ENCODE data around the gene AFAP1L2. TPM values are rescaled to one million over a fixed set of nuclear protein-coding genes. Genes with fewer than 3 reads are reported as not detected.

AFAP1L2 gene
- polyA plus RNA-seq, 6 donors from 2014 or later, result 1.9 to 4.3 (median 3.3) TPM; not detected in 1

- Mint-ChIP-seq H3K4me3 (peak overlapping the region in 1 of 8 donors; percentile 8), H3K27me3 (peaks cover 5 to 33% (median 5%) of the 10 kb centered on the region in 3 donors), H3K27ac (peak overlapping the region in 1 of 6 donors; percentile 27)
Measured at GRCh38 chr10:114274616-114275453, 129.5 kb downstream of the AFAP1L2 start.

DNA sequence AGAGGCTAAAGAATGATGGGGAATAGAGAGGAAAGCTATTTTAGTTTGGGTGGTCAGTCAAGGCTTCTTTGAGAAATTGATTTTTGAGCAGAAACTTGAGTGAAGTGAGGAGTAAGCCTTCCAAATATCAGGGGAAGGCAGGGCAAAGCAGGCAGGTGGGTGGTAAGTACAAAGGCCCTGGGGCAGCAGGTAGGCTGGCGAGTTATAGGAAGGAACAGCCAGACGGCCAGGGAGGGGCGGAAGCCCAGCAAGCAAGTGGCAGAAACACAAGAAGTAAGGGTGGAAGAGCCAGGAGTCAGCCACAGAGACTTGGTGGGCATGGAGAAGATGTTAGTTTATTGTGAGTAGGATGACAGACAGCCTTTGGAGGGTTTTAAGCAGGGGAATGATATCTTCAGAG lies 130.4 kb downstream of the AFAP1L2 start:
- H3K27me3 Mint-ChIP-seq, result peaks cover 5 to 33% (median 5%) of the 10 kb centered on the region in 3 donors
- ATAC-seq (ENCODE audit: low read depth in 2 of 2), result no peak
- no peak for DNase-seq
- peaks cover 0 to 3% (median 0%) of the 10 kb centered on the region in 7 donors for H3K9me3 Mint-ChIP-seq
- H3K4me1 Mint-ChIP-seq, result no peaks in the 10 kb centered on the region
- H3K27ac Mint-ChIP-seq, result no peak overlapping the region
- no peaks in the 10 kb centered on the region for H3K36me3 Mint-ChIP-seq
- H3K4me3 Mint-ChIP-seq, result no peak overlapping the region

More at GRCh38 chr10:114274616-114275453, 129.5 kb downstream of the AFAP1L2 start:
- ATAC-seq (ENCODE audit: low read depth in 2 of 2), result no peak
- no peaks in the 10 kb centered on the region for H3K4me1 Mint-ChIP-seq
- DNase-seq, result no peak
- H3K36me3 Mint-ChIP-seq, result no peaks in the 10 kb centered on the region
- peaks cover 0 to 3% (median 0%) of the 10 kb centered on the region in 7 donors for H3K9me3 Mint-ChIP-seq

- ATAC-seq (ENCODE audit: low read depth in 2 of 2) (no peak), DNase-seq (no peak)
- no peak overlapping the region for H3K4me3 Mint-ChIP-seq
- H3K9me3 Mint-ChIP-seq, result peaks cover 0 to 3% (median 0%) of the 10 kb centered on the region in 7 donors
- no peaks in the 10 kb centered on the region for H3K4me1 Mint-ChIP-seq
- H3K36me3 Mint-ChIP-seq, result no peaks in the 10 kb centered on the region
- H3K27ac Mint-ChIP-seq, result no peak overlapping the region
- peaks cover 5 to 32% (median 5%) of the 10 kb centered on the region in 3 donors for H3K27me3 Mint-ChIP-seq
Measured at GRCh38 chr10:114272696-114273095, 131.6 kb downstream of the AFAP1L2 start.

- no peak for DNase-seq
- Mint-ChIP-seq H3K4me3 (no peak overlapping the region), H3K9me3 (peaks cover 0 to 3% (median 0%) of the 10 kb centered on the region in 7 donors), H3K27me3 (peaks cover 5 to 25% (median 5%) of the 10 kb centered on the region in 3 donors), H3K27ac (no peak overlapping the region), H3K4me1 (no peaks in the 10 kb centered on the region), H3K36me3 (no peaks in the 10 kb centered on the region)
- no peak for ATAC-seq (ENCODE audit: low read depth in 2 of 2)
Measured at GRCh38 chr10:114271779-114272167, 132.5 kb downstream of the AFAP1L2 start.

DNA sequence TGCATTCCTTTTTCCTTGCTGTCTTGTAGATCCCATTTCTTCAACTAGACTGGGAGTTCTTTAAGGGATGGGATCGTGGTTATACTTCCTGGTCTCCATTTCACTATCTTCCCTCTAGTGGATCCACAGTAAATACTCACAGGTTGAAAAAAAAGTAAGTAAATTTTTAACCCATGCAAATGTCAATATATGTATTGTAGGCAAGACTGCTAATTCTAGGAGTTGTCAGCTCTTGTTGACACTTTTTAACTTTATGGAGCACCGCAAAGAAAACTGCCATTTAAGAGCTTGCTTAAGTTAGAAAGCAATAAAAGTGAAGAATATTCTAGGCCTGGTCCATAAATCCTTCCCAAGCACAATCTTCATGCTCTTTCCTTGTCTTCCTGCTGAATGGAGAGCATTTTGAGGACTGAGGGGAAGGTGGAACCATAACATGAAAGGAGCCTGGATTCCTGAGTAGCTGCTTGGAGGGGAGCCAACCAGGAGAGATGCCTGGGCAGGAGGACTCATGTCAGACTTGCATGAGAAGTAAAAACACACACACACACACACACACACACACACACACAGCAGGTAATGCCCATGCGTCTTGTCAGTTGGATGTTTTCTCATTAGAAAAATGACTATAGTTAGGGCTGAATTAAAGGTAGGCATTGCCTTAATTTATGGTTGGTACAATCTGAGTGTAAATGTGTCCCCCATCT lies 133.1 kb downstream of the AFAP1L2 start:
- Mint-ChIP-seq H3K27ac (peak overlapping the region in 1 of 6 donors; percentile 7), H3K4me1 (no peaks in the 10 kb centered on the region), H3K27me3 (peaks cover 5 to 25% (median 5%) of the 10 kb centered on the region in 3 donors), H3K36me3 (no peaks in the 10 kb centered on the region), H3K9me3 (peaks cover 0 to 3% (median 0%) of the 10 kb centered on the region in 7 donors), H3K4me3 (no peak overlapping the region)
- ATAC-seq (ENCODE audit: low read depth in 2 of 2) (no peak), DNase-seq (no peak)

- Mint-ChIP-seq H3K36me3 (no peaks in the 10 kb centered on the region), H3K27ac (no peak overlapping the region), H3K9me3 (no peaks in the 10 kb centered on the region), H3K27me3 (peaks cover 0 to 8% (median 0%) of the 10 kb centered on the region in 3 donors), H3K4me1 (no peaks in the 10 kb centered on the region), H3K4me3 (no peak overlapping the region)
- DNase-seq (no peak), ATAC-seq (ENCODE audit: low read depth in 2 of 2) (no peak)
Measured at GRCh38 chr10:114266521-114266920, 137.8 kb downstream of the AFAP1L2 start.

DNA sequence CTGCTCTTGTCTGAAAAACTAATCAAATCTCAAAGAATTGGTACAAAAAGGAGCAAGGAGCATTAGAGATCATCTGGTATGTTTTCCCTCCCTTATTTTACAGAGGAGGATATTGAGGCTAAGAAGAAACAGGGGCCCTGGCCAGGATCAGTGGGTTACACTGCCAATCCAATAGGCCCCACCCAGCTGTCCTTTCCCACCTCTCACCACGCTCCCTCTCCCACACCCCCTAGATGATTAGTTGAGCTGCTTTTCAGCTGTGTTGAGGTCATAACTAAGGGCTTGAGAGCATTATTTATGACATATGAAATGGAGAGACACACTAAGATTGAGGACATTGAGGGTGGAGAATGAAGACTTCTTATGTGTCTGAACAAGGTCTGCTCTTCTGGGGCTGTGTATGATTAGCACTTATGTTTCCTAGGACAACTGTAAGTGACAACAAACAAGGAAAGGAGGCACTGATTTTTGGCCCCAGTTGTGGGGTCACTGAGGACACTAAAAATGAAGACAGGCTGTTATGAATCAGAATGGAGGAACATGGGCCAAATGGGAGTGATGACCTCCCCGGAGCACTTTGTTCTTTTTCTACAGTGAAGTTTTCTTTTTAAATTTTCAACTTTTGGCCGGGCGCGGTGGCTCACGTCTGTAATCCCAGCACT lies 138.8 kb downstream of the AFAP1L2 start:
- ATAC-seq (ENCODE audit: low read depth in 2 of 2), result no peak
- H3K27ac Mint-ChIP-seq, result no peak overlapping the region
- no peaks in the 10 kb centered on the region for H3K27me3 Mint-ChIP-seq
- no peak for DNase-seq
- no peak overlapping the region for H3K4me3 Mint-ChIP-seq
- no peaks in the 10 kb centered on the region for H3K9me3 Mint-ChIP-seq
- H3K4me1 Mint-ChIP-seq, result no peaks in the 10 kb centered on the region
- H3K36me3 Mint-ChIP-seq, result no peaks in the 10 kb centered on the region

DNA sequence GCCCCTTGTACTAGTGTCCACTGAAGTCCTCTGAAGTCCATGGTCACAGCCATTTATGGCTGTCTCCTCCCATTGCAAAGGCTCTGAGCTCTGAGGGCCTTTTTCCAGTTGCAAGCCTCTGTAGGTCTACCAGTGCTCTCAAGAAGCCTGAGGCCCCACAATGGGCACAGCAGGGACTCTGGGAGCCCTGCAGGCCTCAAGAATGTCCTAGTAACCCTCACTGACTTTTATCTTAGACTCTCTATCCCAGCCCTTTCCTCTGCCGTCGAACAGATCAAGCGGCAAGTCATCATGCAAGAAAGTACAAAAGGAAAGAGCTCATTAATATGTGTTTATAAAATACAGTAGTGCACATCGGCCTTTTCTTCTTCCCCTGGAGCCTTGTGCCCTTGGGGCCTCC lies 141.8 kb downstream of the AFAP1L2 start:
- no peaks in the 10 kb centered on the region for H3K9me3 Mint-ChIP-seq
- no peak overlapping the region for H3K27ac Mint-ChIP-seq
- ATAC-seq (ENCODE audit: low read depth in 2 of 2) (no peak), DNase-seq (no peak)
- H3K36me3 Mint-ChIP-seq, result no peaks in the 10 kb centered on the region
- H3K4me1 Mint-ChIP-seq, result no peaks in the 10 kb centered on the region
- H3K4me3 Mint-ChIP-seq, result no peak overlapping the region
- no peaks in the 10 kb centered on the region for H3K27me3 Mint-ChIP-seq

GRCh38 chr10:114261076-114261475 lies 143.2 kb downstream of the AFAP1L2 start:
- no peak overlapping the region for H3K27ac Mint-ChIP-seq
- DNase-seq (no peak), ATAC-seq (ENCODE audit: low read depth in 2 of 2) (no peak)
- no peaks in the 10 kb centered on the region for H3K9me3 Mint-ChIP-seq
- H3K4me3 Mint-ChIP-seq, result no peak overlapping the region
- no peaks in the 10 kb centered on the region for H3K4me1 Mint-ChIP-seq
- H3K36me3 Mint-ChIP-seq, result no peaks in the 10 kb centered on the region
- H3K27me3 Mint-ChIP-seq, result no peaks in the 10 kb centered on the region

- Mint-ChIP-seq H3K9me3 (no peaks in the 10 kb centered on the region), H3K27me3 (no peaks in the 10 kb centered on the region), H3K27ac (peak overlapping the region in 1 of 6 donors; percentile 42), H3K4me3 (no peak overlapping the region), H3K36me3 (no peaks in the 10 kb centered on the region), H3K4me1 (peaks cover 0 to 7% (median 6%) of the 10 kb centered on the region in 3 donors)
- DNase-seq (no peak), ATAC-seq (ENCODE audit: low read depth in 2 of 2) (no peak)
Measured at GRCh38 chr10:114260366-114260765, 143.9 kb downstream of the AFAP1L2 start.

DNA sequence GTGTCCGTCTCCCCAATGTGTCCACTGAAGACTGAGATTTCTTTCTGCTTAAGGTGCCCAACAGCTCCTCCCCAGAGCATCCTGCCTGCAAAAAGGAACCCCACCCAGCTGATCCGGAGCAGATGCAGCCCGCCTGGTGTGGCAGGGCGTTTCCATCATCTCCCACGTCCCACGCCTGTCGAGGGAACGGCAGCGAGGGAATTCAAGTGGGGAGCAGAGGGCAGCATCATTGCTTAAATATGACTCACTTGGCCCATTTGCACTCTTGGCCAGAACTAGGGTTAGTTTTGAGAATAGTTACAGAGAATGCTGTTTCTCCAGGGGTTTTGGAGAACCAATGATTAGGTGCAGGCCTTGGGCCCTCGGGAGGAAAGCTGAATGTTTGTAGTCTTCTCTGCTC lies 144.5 kb downstream of the AFAP1L2 start:
- H3K27ac Mint-ChIP-seq, result no peak overlapping the region
- no peak for ATAC-seq (ENCODE audit: low read depth in 2 of 2)
- H3K4me1 Mint-ChIP-seq, result peaks cover 0 to 12% (median 10%) of the 10 kb centered on the region in 3 donors
- no peaks in the 10 kb centered on the region for H3K27me3 Mint-ChIP-seq
- no peak for DNase-seq
- H3K36me3 Mint-ChIP-seq, result no peaks in the 10 kb centered on the region
- H3K4me3 Mint-ChIP-seq, result no peak overlapping the region
- H3K9me3 Mint-ChIP-seq, result no peaks in the 10 kb centered on the region

DNA sequence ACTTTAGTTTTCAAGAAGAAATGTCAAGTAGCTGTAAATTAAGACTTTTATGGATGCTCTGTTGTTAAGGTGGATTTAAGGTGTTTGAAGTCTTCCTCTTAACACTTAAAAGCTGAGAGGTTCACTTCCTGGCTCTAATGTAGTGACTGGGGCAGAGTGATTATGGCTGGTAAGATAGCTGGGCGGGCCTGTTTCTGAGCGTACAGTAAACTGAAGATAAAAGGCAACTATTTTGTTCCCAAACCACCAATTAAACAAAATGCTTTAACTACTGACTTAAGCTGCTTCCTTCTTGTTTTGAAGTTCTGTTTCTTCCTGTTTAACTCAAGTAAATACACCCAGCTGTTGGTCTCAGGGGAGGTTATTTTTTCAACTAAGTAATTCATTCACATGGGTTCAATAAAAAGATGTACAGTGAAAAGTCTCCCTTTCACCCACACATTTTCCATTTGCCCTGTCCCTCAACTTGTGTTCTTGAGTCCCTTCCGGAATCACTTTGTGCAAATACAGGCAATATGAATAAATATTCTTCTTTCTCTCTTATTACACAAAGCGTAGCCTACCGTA lies 145.9 kb downstream of the AFAP1L2 start:
- H3K9me3 Mint-ChIP-seq, result no peaks in the 10 kb centered on the region
- peaks cover 3 to 14% (median 10%) of the 10 kb centered on the region in 3 donors for H3K4me1 Mint-ChIP-seq
- H3K27me3 Mint-ChIP-seq, result peaks cover 0 to 6% (median 0%) of the 10 kb centered on the region in 3 donors
- H3K27ac Mint-ChIP-seq, result peak overlapping the region in 1 of 6 donors; percentile 36
- H3K36me3 Mint-ChIP-seq, result no peaks in the 10 kb centered on the region
- DNase-seq (no peak), ATAC-seq (ENCODE audit: low read depth in 2 of 2) (no peak)
- no peak overlapping the region for H3K4me3 Mint-ChIP-seq

GRCh38 chr10:114257498-114257897 lies 146.8 kb downstream of the AFAP1L2 start:
- DNase-seq (no peak), ATAC-seq (ENCODE audit: low read depth in 2 of 2) (no peak)
- H3K4me1 Mint-ChIP-seq, result peaks cover 3 to 14% (median 10%) of the 10 kb centered on the region in 3 donors
- peaks cover 0 to 2% (median 0%) of the 10 kb centered on the region in 7 donors for H3K9me3 Mint-ChIP-seq
- H3K27me3 Mint-ChIP-seq, result peaks cover 0 to 13% (median 0%) of the 10 kb centered on the region in 3 donors
- no peak overlapping the region for H3K4me3 Mint-ChIP-seq
- H3K36me3 Mint-ChIP-seq, result no peaks in the 10 kb centered on the region
- H3K27ac Mint-ChIP-seq, result no peak overlapping the region
